Astrocyte (in vitro differentiated cells and primary cell): ENCODE results near the gene SLC25A47. TPM values are rescaled to one million over a fixed set of nuclear protein-coding genes. Genes with fewer than 3 reads are reported as not detected.
A peak's percentile ranks its signal among the peaks of the same experiment; 100 is the strongest.

Experiments
- DNase-seq: peaks from one replicate; pipeline ENCODE4 v3.0.0-alpha.2; 2010; ENCODE audit warnings: low read depth
- FAIRE-seq: peaks from 2 replicates; lab custom pipeline; 2011; peaks lifted over from hg19 to GRCh38; lab: Jason Lieb, UNC
- H2AFZ ChIP-seq: 2 replicates; pipeline ENCODE4 v1.6.0; 2012; ENCODE audit warnings: low read depth, low read length, inconsistent platforms
- H3K27ac ChIP-seq: 2 replicates; pipeline ENCODE4 v1.5.1; 2011; ENCODE audit warnings: low read depth, low read length, inconsistent platforms
- H3K27me3 ChIP-seq: 2 replicates; pipeline ENCODE4 v1.6.0; 2011; ENCODE audit warnings: low read length, inconsistent platforms; ENCODE audit not compliant: insufficient read depth
- H3K36me3 ChIP-seq: 2 replicates; pipeline ENCODE4 v1.5.1; 2011; ENCODE audit warnings: low read length, inconsistent platforms; ENCODE audit not compliant: insufficient read depth
- H3K4me1 ChIP-seq: 2 replicates; pipeline ENCODE4 v1.5.1; 2011; ENCODE audit warnings: low read length, inconsistent platforms; ENCODE audit not compliant: insufficient read depth
- H3K4me2 ChIP-seq: 2 replicates; pipeline ENCODE4 v1.6.0; 2012; ENCODE audit warnings: low read length, inconsistent platforms
- H3K4me3 ChIP-seq: 2 replicates; pipeline ENCODE4 v1.5.1; 2011; ENCODE audit warnings: low read depth, mild to moderate bottlenecking, low read length, inconsistent platforms; ENCODE audit not compliant: insufficient read depth
- H3K79me2 ChIP-seq: 2 replicates; pipeline ENCODE4 v1.6.0; 2012; ENCODE audit warnings: mild to moderate bottlenecking, low read length, inconsistent platforms; ENCODE audit not compliant: insufficient read depth
- H3K9ac ChIP-seq: 2 replicates; pipeline ENCODE4 v1.6.0; 2012; ENCODE audit warnings: mild to moderate bottlenecking, low read length, inconsistent platforms
- H3K9me3 ChIP-seq: 2 replicates; pipeline ENCODE4 v1.5.1; 2012; ENCODE audit warnings: low read depth, mild to moderate bottlenecking, low read length, inconsistent platforms; ENCODE audit not compliant: insufficient read depth
- H4K20me1 ChIP-seq: 2 replicates; pipeline ENCODE4 v1.6.0; 2012; ENCODE audit warnings: low read length, inconsistent platforms; ENCODE audit not compliant: insufficient read depth
- H3K27ac Mint-ChIP-seq: one replicate; pipeline ENCODE4 v1.8.0; 2021; ENCODE audit warnings: mild to moderate bottlenecking, mixed read lengths; ENCODE audit not compliant: unreplicated experiment
- H3K27me3 Mint-ChIP-seq: one replicate; pipeline ENCODE4 v1.8.0; 2021; ENCODE audit warnings: low read depth, mixed read lengths; ENCODE audit not compliant: unreplicated experiment
- H3K36me3 Mint-ChIP-seq: one replicate; pipeline ENCODE4 v1.8.0; 2021; ENCODE audit warnings: low read depth, mixed read lengths; ENCODE audit not compliant: unreplicated experiment
- H3K4me1 Mint-ChIP-seq: one replicate; pipeline ENCODE4 v1.8.0; 2021; ENCODE audit warnings: low read depth, mixed read lengths; ENCODE audit not compliant: unreplicated experiment
- H3K4me3 Mint-ChIP-seq: one replicate; pipeline ENCODE4 v1.8.0; 2021; ENCODE audit warnings: mild to moderate bottlenecking, moderate library complexity, mixed read lengths; ENCODE audit not compliant: unreplicated experiment
- H3K9me3 Mint-ChIP-seq: one replicate; pipeline ENCODE4 v1.8.0; 2021; ENCODE audit warnings: mild to moderate bottlenecking, mixed read lengths; ENCODE audit not compliant: unreplicated experiment
- CTCF ChIP-seq: IDR thresholded peaks from 2 replicates; pipeline ENCODE4 v1.5.1; 2011; ENCODE audit warnings: low read depth, mild to moderate bottlenecking, inconsistent platforms, low read length, moderate library complexity; ENCODE audit not compliant: insufficient read depth
- EZH2 ChIP-seq: IDR thresholded peaks from 2 replicates; pipeline ENCODE4 v1.6.1; 2012; ENCODE audit warnings: mild to moderate bottlenecking, low read length, inconsistent platforms; ENCODE audit not compliant: insufficient read depth
- total RNA-seq: library from RNA; stranded (reverse); gene quantifications from 2 replicates; pipeline ENCODE4 v1.2.1, GENCODE V29; 2021

The SLC25A47 gene
- total RNA-seq, 1 donor from 2014 or later = not detected

- Histone ChIP-seq H3K36me3 (peaks cover 49% of the 10 kb centered on the region), H3K9ac (no peak overlapping the region), H4K20me1 (peaks cover 20% of the 10 kb centered on the region), H3K4me3 (no peak overlapping the region), H3K9me3 (peaks cover 2% of the 10 kb centered on the region), H3K79me2 (no peaks in the 10 kb centered on the region), H3K4me2 (no peak overlapping the region), H2AFZ (no peak overlapping the region), H3K27me3 (no peaks in the 10 kb centered on the region), H3K27ac (no peak overlapping the region), H3K4me1 (no peaks in the 10 kb centered on the region)
- DNase-seq = no peak
- H3K27ac Mint-ChIP-seq = no peak overlapping the region
- H3K36me3 Mint-ChIP-seq = peaks cover 22% of the 10 kb centered on the region
- H3K4me1 Mint-ChIP-seq = no peaks in the 10 kb centered on the region
- no peaks in the 10 kb centered on the region for H3K9me3 Mint-ChIP-seq
- no peak for TF ChIP-seq CTCF
- TF ChIP-seq EZH2 = no peak
- no peaks in the 10 kb centered on the region for H3K27me3 Mint-ChIP-seq
- H3K4me3 Mint-ChIP-seq = no peak overlapping the region
- FAIRE-seq = no peak
Measured at GRCh38 chr14:100359881-100360280, 36.7 kb downstream of the SLC25A47 start.

- no peak overlapping the region for H3K9ac ChIP-seq
- Mint-ChIP-seq H3K4me1 (no peaks in the 10 kb centered on the region), H3K36me3 (peaks cover 22% of the 10 kb centered on the region), H3K4me3 (no peak overlapping the region), H3K9me3 (no peaks in the 10 kb centered on the region), H3K27ac (no peak overlapping the region), H3K27me3 (no peaks in the 10 kb centered on the region)
- FAIRE-seq (no peak), DNase-seq (no peak)
- H3K27ac ChIP-seq = no peak overlapping the region
- TF ChIP-seq CTCF = no peak
- TF ChIP-seq EZH2 = no peak
- peaks cover 3% of the 10 kb centered on the region for H3K79me2 ChIP-seq
- H3K4me3 ChIP-seq = no peak overlapping the region
- no peaks in the 10 kb centered on the region for H3K27me3 ChIP-seq
- H3K4me1 ChIP-seq = no peaks in the 10 kb centered on the region
- H2AFZ ChIP-seq = no peak overlapping the region
- peaks cover 2% of the 10 kb centered on the region for H3K9me3 ChIP-seq
- H3K36me3 ChIP-seq = peaks cover 48% of the 10 kb centered on the region
- H3K4me2 ChIP-seq = no peak overlapping the region
- peaks cover 13% of the 10 kb centered on the region for H4K20me1 ChIP-seq
Measured at GRCh38 chr14:100361626-100362025, 38.5 kb downstream of the SLC25A47 start.

- no peaks in the 10 kb centered on the region for H3K4me1 Mint-ChIP-seq
- peaks cover 13% of the 10 kb centered on the region for H4K20me1 ChIP-seq
- no peak overlapping the region for H3K4me2 ChIP-seq
- H3K36me3 ChIP-seq = peaks cover 48% of the 10 kb centered on the region
- no peaks in the 10 kb centered on the region for H3K27me3 ChIP-seq
- H3K27ac ChIP-seq = no peak overlapping the region
- no peaks in the 10 kb centered on the region for H3K9me3 Mint-ChIP-seq
- no peaks in the 10 kb centered on the region for H3K4me1 ChIP-seq
- no peak overlapping the region for H3K4me3 Mint-ChIP-seq
- H3K4me3 ChIP-seq = no peak overlapping the region
- peaks cover 3% of the 10 kb centered on the region for H3K79me2 ChIP-seq
- H3K27me3 Mint-ChIP-seq = no peaks in the 10 kb centered on the region
- FAIRE-seq (peak; percentile 47), DNase-seq (no peak)
- no peak overlapping the region for H3K27ac Mint-ChIP-seq
- H3K36me3 Mint-ChIP-seq = peaks cover 26% of the 10 kb centered on the region
- H3K9ac ChIP-seq = no peak overlapping the region
- H3K9me3 ChIP-seq = peaks cover 2% of the 10 kb centered on the region
- no peak overlapping the region for H2AFZ ChIP-seq
- no peak for TF ChIP-seq CTCF
- TF ChIP-seq EZH2 = no peak
Measured at GRCh38 chr14:100362311-100362927, 39.3 kb downstream of the SLC25A47 start.
